Measurements from ENCODE around the gene TRABD.
"Not testable (repeated sequence)": the region's sequence is repeated elsewhere in the genome, so short reads cannot be mapped to it uniquely, and the experiment has no call there.

The TRABD gene

GRCh38 chr22:50153056-50153755, 32.5 kb upstream of the TRABD start:
- no peak for DNase-seq

GRCh38 chr22:50153756-50154140, 32.0 kb upstream of the TRABD start:
- no peak for DNase-seq

- DNase-seq = no peak
Measured at GRCh38 chr22:50157709-50158375, 27.9 kb upstream of the TRABD start.

- DNase-seq = no peak
Measured at GRCh38 chr22:50160947-50161346, 24.8 kb upstream of the TRABD start.

- DNase-seq = no peak
Measured at GRCh38 chr22:50161508-50162390, 24.0 kb upstream of the TRABD start.

- no peak for DNase-seq
Measured at GRCh38 chr22:50162391-50162956, 23.2 kb upstream of the TRABD start.

GRCh38 chr22:50165436-50166123, 20.1 kb upstream of the TRABD start:
- DNase-seq = no peak

GRCh38 chr22:50167689-50168489, 17.8 kb upstream of the TRABD start:
- DNase-seq = no peak

GRCh38 chr22:50168490-50169180, 17.1 kb upstream of the TRABD start:
- not testable (repeated sequence) for DNase-seq

GRCh38 chr22:50169181-50169759, 16.4 kb upstream of the TRABD start:
- DNase-seq = no peak

GRCh38 chr22:50169774-50170341, 15.9 kb upstream of the TRABD start:
- peak; percentile 39 to 53 for DNase-seq

GRCh38 chr22:50170453-50171318, 15.0 kb upstream of the TRABD start, which contains the start of gene PANX2:
TSS of gene PANX2 (plus strand) at chr22:50170731. CDS start at chr22:50170731, 0 bp downstream.
- no peak for DNase-seq

GRCh38 chr22:50171319-50171964, 14.3 kb upstream of the TRABD start:
- no peak for DNase-seq

- no peak for DNase-seq
Measured at GRCh38 chr22:50171965-50172421, 13.7 kb upstream of the TRABD start.

GRCh38 chr22:50173311-50173982, 12.3 kb upstream of the TRABD start:
- DNase-seq = no peak

- no peak for DNase-seq
Measured at GRCh38 chr22:50173983-50174355, 11.7 kb upstream of the TRABD start.

GRCh38 chr22:50174382-50175190, 11.1 kb upstream of the TRABD start:
- DNase-seq = no peak
